HepG2 (cell line): ENCODE data around the gene ZNF691. TPM values are rescaled to one million over a fixed set of nuclear protein-coding genes. Genes with fewer than 3 reads are reported as not detected.

Source experiments
- ATAC-seq: fragments of 200-7000 bp; cut with Tn5 transposase; 3 replicates; pipeline ENCODE4 v1.9.1; 2020; ENCODE audit warnings: mild to moderate bottlenecking, moderate library complexity
- BruUV-seq: library from RNA; stranded (reverse); fragments of 400-500 nt; replicated peaks from 2 replicates; lab custom pipeline; 2021; lab: Mats Ljungman, UMichigan
- CTCF ChIA-PET: fragments of 300-600 bp; formaldehyde crosslinking; extraction: SDS; loops from one replicate; lab custom pipeline; 2021; ENCODE audit warnings: low total read pairs, inconsistent platforms, low intra/inter-chr PET ratio; lab: Yijun Ruan, JAX
- POLR2A ChIA-PET: fragments of 350-600 bp; sonication (Branson Sonifier 250); formaldehyde crosslinking; loops from one replicate; lab custom pipeline; 2020; ENCODE audit warnings: antibody characterized with exemption, inconsistent platforms; lab: Yijun Ruan, JAX
- DNase-seq: peaks from one replicate; pipeline ENCODE4 v3.0.0-alpha.2; 2015; ENCODE audit warnings: low spot score
- FAIRE-seq: peaks from 3 replicates; lab custom pipeline; 2011; peaks lifted over from hg19 to GRCh38; lab: Jason Lieb, UNC
- H2AFZ ChIP-seq: one replicate; pipeline ENCODE4 v1.6.1; 2011; ENCODE audit warnings: low read length, inconsistent platforms
- H3K27ac ChIP-seq: fragments of 300-600 bp; 3 replicates; pipeline ENCODE4 v1.8.0; 2011; ENCODE audit warnings: mixed run types, mild to moderate bottlenecking, mixed read lengths, low read length, inconsistent platforms; ENCODE audit not compliant: insufficient read depth; ENCODE audit errors: extremely low read length
- H3K27me3 ChIP-seq, 2 experiments: fragments of 200-600 bp in 1 of 2; 2 replicates in 1 of 2; 3 replicates in 1 of 2; pipeline versions ENCODE4 v1.6.0 to v1.8.0; 2011; ENCODE audit warnings: low read length in 2 of 2, mild to moderate bottlenecking in 2 of 2, moderate library complexity in 2 of 2, inconsistent platforms in 1 of 2; ENCODE audit not compliant: insufficient read depth in 2 of 2, control insufficient read depth in 1 of 2
- H3K36me3 ChIP-seq, 2 experiments: fragments of 200-600 bp in 1 of 2; replicated peaks in 1 of 2; 2 replicates in 1 of 2; 3 replicates in 1 of 2; pipeline versions ENCODE4 v1.5.1 to v1.8.0; 2011; ENCODE audit warnings: low read length in 2 of 2, inconsistent platforms in 1 of 2; ENCODE audit not compliant: insufficient read depth in 2 of 2, control insufficient read depth in 1 of 2
- H3K4me1 ChIP-seq: 2 replicates; pipeline ENCODE4 v1.5.1; 2012; ENCODE audit warnings: low read length, inconsistent platforms; ENCODE audit not compliant: insufficient read depth
- H3K4me2 ChIP-seq: 2 replicates; pipeline ENCODE4 v1.6.0; 2011; ENCODE audit warnings: low read depth, low read length, inconsistent platforms
- H3K4me3 ChIP-seq, 3 experiments: fragments of 200-600 bp in 1 of 3; sonication (generic), shearing (Covaris generic) in 1 of 3; replicated peaks in 1 of 3; 2 replicates each; pipeline ENCODE4 v1.5.1; 2011 to 2016; ENCODE audit warnings: low read length in 3 of 3, inconsistent platforms in 2 of 3, low read depth in 2 of 3, mild to moderate bottlenecking in 2 of 3, control low read depth in 1 of 3, mixed read lengths in 1 of 3; ENCODE audit not compliant: insufficient read depth in 1 of 3
- H3K79me2 ChIP-seq: one replicate; pipeline ENCODE4 v1.6.1; 2011; ENCODE audit warnings: low read length, inconsistent platforms; ENCODE audit not compliant: insufficient read depth
- H3K9ac ChIP-seq: 2 replicates; pipeline ENCODE4 v1.6.0; 2011; ENCODE audit warnings: mild to moderate bottlenecking, low read depth, low read length, inconsistent platforms; ENCODE audit not compliant: insufficient read depth
- H3K9me3 ChIP-seq: 2 replicates; pipeline ENCODE4 v1.5.1; 2012; ENCODE audit warnings: mild to moderate bottlenecking, low read length
- H4K20me1 ChIP-seq: 2 replicates; pipeline ENCODE4 v1.6.0; 2011; ENCODE audit warnings: inconsistent platforms, mild to moderate bottlenecking, low read length, moderate library complexity; ENCODE audit not compliant: insufficient read depth
- ATF7-NPFF ChIP-seq: sonication (generic); formaldehyde crosslinking; IDR thresholded peaks from 2 replicates; pipeline ENCODE4 v1.8.1; 2023; ENCODE audit warnings: mild to moderate bottlenecking, low read depth, missing genetic modification reagents, moderate library complexity
- CBFB ChIP-seq: sonication (generic); formaldehyde crosslinking; IDR thresholded peaks from 2 replicates; pipeline ENCODE4 v1.4.0; 2020; ENCODE audit warnings: missing genetic modification reagents
- FOXP1 ChIP-seq, 2 experiments: fragments of 450-650 bp in 1 of 2; IDR thresholded peaks; 2 replicates each; pipeline ENCODE4 v1.6.1; 2017 to 2018; ENCODE audit warnings: antibody characterized with exemption in 1 of 2
- GPN1 ChIP-seq: sonication (generic); formaldehyde crosslinking; IDR thresholded peaks from 2 replicates; pipeline ENCODE4 v1.5.1; 2020; ENCODE audit warnings: missing genetic modification reagents, borderline replicate concordance
- HNF1A ChIP-seq, 2 experiments: sonication (generic) in 1 of 2; formaldehyde crosslinking in 1 of 2; IDR thresholded peaks; 2 replicates each; pipeline versions ENCODE4 v1.4.0 to v1.6.1; 2016 to 2020; ENCODE audit warnings: borderline replicate concordance in 1 of 2, low read depth in 1 of 2, mild to moderate bottlenecking in 1 of 2, missing genetic modification reagents in 1 of 2
- HOXD1 ChIP-seq: sonication (generic); formaldehyde crosslinking; IDR thresholded peaks from 2 replicates; pipeline ENCODE4 v1.5.0; 2020; ENCODE audit warnings: missing genetic modification reagents
- NFKBIZ ChIP-seq: IDR thresholded peaks from 2 replicates; pipeline ENCODE4 v1.6.1; 2018; ENCODE audit warnings: missing genetic modification reagents, missing compliant biosample characterization
- RNF219 ChIP-seq: sonication (generic); formaldehyde crosslinking; IDR thresholded peaks from 2 replicates; pipeline ENCODE4 v1.5.0; 2020; ENCODE audit warnings: mild to moderate bottlenecking, missing genetic modification reagents
- STAG1 ChIP-seq: sonication (generic); formaldehyde crosslinking; IDR thresholded peaks from 2 replicates; pipeline ENCODE4 v1.4.0; 2020; ENCODE audit warnings: missing genetic modification reagents
- ZIK1 ChIP-seq: sonication (generic); formaldehyde crosslinking; IDR thresholded peaks from 2 replicates; pipeline ENCODE4 v1.5.0; 2020; ENCODE audit warnings: mild to moderate bottlenecking, low read depth, missing genetic modification reagents, borderline replicate concordance
- ZNF503 ChIP-seq: sonication (generic); formaldehyde crosslinking; IDR thresholded peaks from 2 replicates; pipeline ENCODE4 v1.4.0; 2020; ENCODE audit warnings: missing genetic modification reagents
- ZNF598 ChIP-seq: sonication (generic); formaldehyde crosslinking; IDR thresholded peaks from 2 replicates; pipeline ENCODE4 v1.5.1; 2020; ENCODE audit warnings: mild to moderate bottlenecking, missing genetic modification reagents, borderline replicate concordance
- ZNF615 ChIP-seq: sonication (generic); formaldehyde crosslinking; IDR thresholded peaks from 2 replicates; pipeline ENCODE4 v1.5.0; 2020; ENCODE audit warnings: mild to moderate bottlenecking, missing genetic modification reagents, borderline replicate concordance
- ZSCAN31 ChIP-seq: sonication (generic); formaldehyde crosslinking; IDR thresholded peaks from 2 replicates; pipeline ENCODE4 v1.5.0; 2020; ENCODE audit warnings: low read depth, mild to moderate bottlenecking, missing genetic modification reagents
- in situ Hi-C: cut with HindIII; loops from 2 replicates; pipeline ENCODE4 v1.10.0; 2017; ENCODE audit warnings: low pct_unique_long_range_greater_than_20kb; ENCODE audit not compliant: extremely low pct_ligation_motif_present
- intact Hi-C: fragments of 100-400 bp; cut with micrococcal nuclease; formaldehyde crosslinking; loops from one replicate; pipeline ENCODE4 v1.10.0; 2022; ENCODE audit not compliant: unreplicated experiment
- polyA plus RNA-seq, 8 experiments: library from polyadenylated mRNA; depleted of rRNA in 3 of 8; stranded (reverse) in 7 of 8; unstranded in 1 of 8; fragments of >200 nt; fragmentation: Illumina TruSeq in 4 of 8; extraction: Trizol in 4 of 8; gene quantifications; 2 replicates each; pipeline versions ENCODE4 v1.2.1 to v1.2.3, GENCODE V29; 2011 to 2016; ENCODE audit warnings: low read depth in 4 of 8, missing spikeins in 1 of 8, mixed read lengths in 1 of 8; ENCODE audit not compliant: insufficient read depth in 1 of 8
- total RNA-seq, 5 experiments: library from RNA; depleted of rRNA; stranded (reverse); fragments of >200 nt; fragmentation: Illumina TruSeq; extraction: Trizol; gene quantifications; 2 replicates each; pipeline ENCODE4 v1.2.3, GENCODE V29; 2016; ENCODE audit warnings: low read depth in 1 of 5

ZNF691 gene
- total and polyA plus RNA-seq, 2 of the 13 experiments (the other 11 are each of a cell fraction or from before 2014, with no cell fraction given) = 7.6 to 7.8 TPM

GRCh38 chr1:42861014-42861399 is 14.6 kb downstream of the ZNF691 start:
- Histone ChIP-seq H3K4me3 (no peak overlapping the region), H3K79me2 (no peaks in the 10 kb centered on the region), H3K4me2 (no peak overlapping the region), H2AFZ (no peak overlapping the region), H3K27ac (no peak overlapping the region), H3K27me3 (no peaks in the 10 kb centered on the region; a peak in 1 of 5 replicates), H3K4me1 (no peaks in the 10 kb centered on the region), H3K9ac (no peak overlapping the region), H3K36me3 (no peaks in the 10 kb centered on the region), H3K9me3 (no peaks in the 10 kb centered on the region), H4K20me1 (no peaks in the 10 kb centered on the region)
- no peak for ATAC-seq
- no peak for DNase-seq
- FAIRE-seq = no peak
- intact Hi-C loops (no loop called here), in situ Hi-C loops (no loop called here)
- BruUV-seq = no TSS peak
- TF ChIP-seq ZSCAN31 (CRISPR knock-in tag) = no peak
- TF ChIP-seq FOXP1 (IDR thresholded peaks at IDR 0.05) = no peak
- no peak for TF ChIP-seq FOXP1 (CRISPR knock-in tag; IDR thresholded peaks at IDR 0.05)
- no peak for TF ChIP-seq RNF219 (CRISPR knock-in tag)
- TF ChIP-seq ZNF598 (CRISPR knock-in tag) = no peak
- TF ChIP-seq GPN1 (CRISPR knock-in tag) = no peak
- no peak for TF ChIP-seq ZNF615
- no peak for TF ChIP-seq ZNF503 (CRISPR knock-in tag)
- TF ChIP-seq CBFB (CRISPR knock-in tag) = no peak
- no peak for TF ChIP-seq NFKBIZ (CRISPR knock-in tag)
- no peak for TF ChIP-seq ATF7-NPFF (CRISPR knock-in tag)
- no peak for TF ChIP-seq ZIK1 (CRISPR knock-in tag)
- no peak for TF ChIP-seq HOXD1 (CRISPR knock-in tag)
- TF ChIP-seq HNF1A (IDR thresholded peaks at IDR 0.05; ENCODE audit: low read depth) = no peak
- no peak for TF ChIP-seq HNF1A (CRISPR knock-in tag; IDR thresholded peaks at IDR 0.05; ENCODE audit: borderline replicate concordance)
- no peak for TF ChIP-seq STAG1 (CRISPR knock-in tag)
- ChIA-PET CTCF (no interaction called here), POLR2A (no interaction called here)
